HAP-1 (cell line): Measurements from ENCODE around the gene HDAC4.

Experiments
- DNase-seq, 2 experiments: peaks; one replicate each; pipeline ENCODE4 v3.0.0-alpha.2; 2016 to 2020; ENCODE audit warnings: low spot score in 2 of 2
- H3K27me3 ChIP-seq: fragments of 250-450 bp; sonication (Bioruptor Pico); 2 replicates; pipeline ENCODE4 v1.5.1; 2020; ENCODE audit warnings: low read depth, mild to moderate bottlenecking, moderate library complexity
- H3K36me3 ChIP-seq: fragments of 250-450 bp; sonication (Bioruptor Pico); replicated peaks from 2 replicates; pipeline ENCODE4 v1.5.1; 2020; ENCODE audit warnings: mild to moderate bottlenecking
- H3K4me1 ChIP-seq: fragments of 250-450 bp; sonication (Bioruptor Pico); 2 replicates; pipeline ENCODE4 v1.5.1; 2020; ENCODE audit warnings: mild to moderate bottlenecking
- H3K4me3 ChIP-seq: fragments of 250-450 bp; sonication (Bioruptor Pico); 2 replicates; pipeline ENCODE4 v1.5.1; 2020; ENCODE audit warnings: mild to moderate bottlenecking, moderate library complexity
- H3K9me3 ChIP-seq: fragments of 250-450 bp; sonication (Bioruptor Pico); 2 replicates; pipeline ENCODE4 v1.5.1; 2020; ENCODE audit warnings: mild to moderate bottlenecking, moderate library complexity
- in situ Hi-C: fragments of 300-500 bp; cut with MboI; formaldehyde crosslinking; loops from 3 replicates; pipeline ENCODE4 v1.14.3; 2020; ENCODE audit warnings: low sequenced_read_pairs, inconsistent platforms, mixed read lengths

HDAC4 gene

GRCh38 chr2:239259603-239260298, 141.1 kb downstream of the HDAC4 start:
- no peak overlapping the region for H3K4me3 ChIP-seq
- DNase-seq = no peak
- no peaks in the 10 kb centered on the region for H3K27me3 ChIP-seq
- no peaks in the 10 kb centered on the region for H3K4me1 ChIP-seq
- H3K36me3 ChIP-seq = no peaks in the 10 kb centered on the region
- in situ Hi-C loops = no loop called here
- peaks cover 4% of the 10 kb centered on the region; the same call in 1 of the 2 replicates for H3K9me3 ChIP-seq

- Histone ChIP-seq H3K9me3 (peaks cover 4% of the 10 kb centered on the region; the same call in 1 of the 2 replicates), H3K4me1 (no peaks in the 10 kb centered on the region), H3K27me3 (no peaks in the 10 kb centered on the region), H3K4me3 (no peak overlapping the region), H3K36me3 (no peaks in the 10 kb centered on the region)
- DNase-seq = no peak
- in situ Hi-C loops = no loop called here
Observed at GRCh38 chr2:239259173-239259572, 141.6 kb downstream of the HDAC4 start.

DNA sequence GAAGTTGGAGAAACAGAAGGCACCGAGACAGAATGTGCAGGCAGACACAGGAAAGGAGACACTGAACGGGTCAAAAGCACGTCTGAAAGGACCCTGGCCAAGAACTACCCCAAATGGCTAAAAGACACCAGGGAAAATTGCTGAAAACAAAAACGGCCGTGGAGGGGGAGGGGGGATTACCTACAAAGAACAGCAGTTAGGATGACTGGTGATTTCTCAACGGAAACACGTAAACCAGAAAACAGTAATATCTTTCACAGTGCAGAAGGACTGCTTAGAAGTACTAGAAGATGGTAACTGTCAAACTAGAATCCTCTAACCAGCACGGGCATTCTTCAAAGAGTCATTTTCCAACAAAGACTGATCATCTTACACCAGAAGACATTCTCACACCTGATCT, 142.6 kb downstream of the HDAC4 start:
- Histone ChIP-seq H3K4me3 (no peak overlapping the region), H3K9me3 (peaks cover 4% of the 10 kb centered on the region; the same call in 1 of the 2 replicates), H3K27me3 (no peaks in the 10 kb centered on the region), H3K4me1 (no peaks in the 10 kb centered on the region), H3K36me3 (no peaks in the 10 kb centered on the region)
- no peak for DNase-seq
- in situ Hi-C loops = no loop called here

GRCh38 chr2:239257511-239257937, 143.3 kb downstream of the HDAC4 start:
- in situ Hi-C loops = no loop called here
- H3K36me3 ChIP-seq = no peaks in the 10 kb centered on the region
- DNase-seq = no peak

GRCh38 chr2:239256350-239256743, 144.5 kb downstream of the HDAC4 start:
- no peaks in the 10 kb centered on the region for H3K27me3 ChIP-seq
- in situ Hi-C loops = no loop called here
- peaks cover 4% of the 10 kb centered on the region; the same call in 1 of the 2 replicates for H3K9me3 ChIP-seq
- no peaks in the 10 kb centered on the region for H3K4me1 ChIP-seq
- no peak overlapping the region for H3K4me3 ChIP-seq
- no peaks in the 10 kb centered on the region for H3K36me3 ChIP-seq
- no peak for DNase-seq

More at GRCh38 chr2:239257511-239257937, 143.3 kb downstream of the HDAC4 start:
- no peaks in the 10 kb centered on the region for H3K4me1 ChIP-seq
- no peak overlapping the region for H3K4me3 ChIP-seq
- H3K9me3 ChIP-seq = peaks cover 4% of the 10 kb centered on the region; the same call in 1 of the 2 replicates
- H3K27me3 ChIP-seq = no peaks in the 10 kb centered on the region

DNA sequence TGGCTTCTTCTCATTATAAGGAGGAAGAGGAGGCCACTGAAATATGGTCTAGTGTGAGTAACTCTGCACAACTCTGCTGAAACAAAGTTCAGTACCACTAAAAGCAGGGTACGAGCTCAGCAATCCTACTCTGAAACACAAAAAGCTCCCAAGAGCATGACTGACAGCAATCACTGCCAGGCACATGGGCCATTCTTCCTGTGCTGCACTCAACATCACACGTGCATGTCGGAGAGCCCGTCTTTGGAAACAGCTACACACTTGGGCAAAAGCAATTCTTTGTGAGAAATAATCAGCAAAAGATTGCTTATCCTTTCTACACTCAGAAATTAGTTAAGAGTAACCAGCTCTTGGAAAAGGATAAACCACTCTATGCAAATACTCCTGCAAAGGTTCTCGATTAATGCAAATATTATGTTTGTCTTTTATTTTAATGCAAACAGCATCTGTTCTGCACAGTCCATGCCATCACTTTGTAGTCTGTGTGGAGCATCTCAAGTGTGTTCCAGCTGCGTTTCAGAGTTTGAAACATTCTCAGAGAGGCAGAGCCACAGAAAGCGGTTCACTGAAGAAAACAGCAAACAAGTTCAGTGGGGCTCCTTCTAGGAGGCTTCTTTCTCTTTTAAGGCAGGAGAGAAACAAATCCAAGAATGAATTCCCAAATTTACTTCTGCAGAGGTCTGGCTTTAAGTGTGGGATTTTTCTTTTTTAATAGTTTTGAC, 145.0 kb downstream of the HDAC4 start:
- no peaks in the 10 kb centered on the region for H3K36me3 ChIP-seq
- H3K4me3 ChIP-seq = no peak overlapping the region
- peaks cover 4% of the 10 kb centered on the region; the same call in 1 of the 2 replicates for H3K9me3 ChIP-seq
- in situ Hi-C loops = no loop called here
- no peaks in the 10 kb centered on the region for H3K27me3 ChIP-seq
- H3K4me1 ChIP-seq = no peaks in the 10 kb centered on the region
- no peak for DNase-seq

DNA sequence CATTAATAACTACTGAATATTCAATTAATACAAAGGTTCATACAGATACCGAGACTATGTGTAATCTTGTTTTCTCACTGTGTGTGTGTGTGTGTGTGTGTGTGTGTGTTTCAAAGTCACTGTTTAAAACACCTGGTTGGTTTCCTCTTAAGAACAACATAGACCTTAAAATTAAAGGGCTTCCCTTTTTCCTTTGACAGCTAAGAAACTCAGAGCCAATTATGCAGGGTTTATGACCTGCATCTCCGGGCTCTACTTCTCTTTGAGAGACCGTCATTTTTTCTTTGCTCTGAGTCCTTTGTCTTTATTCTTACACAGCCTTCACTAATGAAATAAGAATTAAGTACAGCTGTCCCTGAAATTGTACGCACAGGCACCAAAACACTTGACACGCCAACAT, 145.6 kb downstream of the HDAC4 start:
- no peaks in the 10 kb centered on the region for H3K27me3 ChIP-seq
- no peak for DNase-seq
- peaks cover 4% of the 10 kb centered on the region; the same call in 1 of the 2 replicates for H3K9me3 ChIP-seq
- H3K4me1 ChIP-seq = no peaks in the 10 kb centered on the region
- no peak overlapping the region for H3K4me3 ChIP-seq
- in situ Hi-C loops = no loop called here
- H3K36me3 ChIP-seq = no peaks in the 10 kb centered on the region

DNA sequence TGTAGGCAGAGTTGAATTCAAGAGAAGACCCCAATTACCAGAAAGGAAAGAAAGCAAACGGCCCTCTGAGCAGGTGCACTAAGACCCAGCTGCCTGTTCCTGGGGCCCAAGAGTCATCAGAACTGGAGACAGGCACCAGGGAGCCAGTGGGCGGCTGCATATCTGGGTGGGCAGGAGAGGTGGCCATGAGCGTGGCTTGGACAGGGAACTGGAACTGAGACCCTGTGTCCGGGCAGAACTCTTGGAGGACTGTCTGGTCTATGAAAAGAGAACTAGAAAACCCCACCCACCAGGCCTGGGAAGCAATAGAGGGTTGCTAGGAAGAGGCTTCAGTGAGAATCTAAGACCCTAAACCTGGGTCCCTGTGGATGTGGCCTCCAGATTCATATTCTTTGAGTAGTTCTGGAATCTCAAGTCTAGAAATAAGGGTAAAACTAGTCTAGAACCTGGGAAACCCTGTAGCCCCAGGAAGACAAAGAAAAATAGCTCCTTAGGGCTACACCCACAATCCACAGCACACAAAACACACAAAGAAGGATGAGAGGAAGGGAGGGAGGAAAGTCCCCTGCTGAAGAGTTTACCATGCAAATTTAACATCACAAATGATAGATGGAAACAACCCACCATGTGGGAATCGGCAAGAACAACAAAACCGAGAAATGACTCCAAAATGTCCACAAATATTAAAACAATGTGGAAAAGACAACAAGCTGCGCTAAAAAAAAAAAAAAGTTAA, 147.0 kb downstream of the HDAC4 start:
- H3K9me3 ChIP-seq = peaks cover 4% of the 10 kb centered on the region; the same call in 1 of the 2 replicates
- in situ Hi-C loops = no loop called here
- DNase-seq = no peak
- no peaks in the 10 kb centered on the region for H3K36me3 ChIP-seq
- no peaks in the 10 kb centered on the region for H3K4me1 ChIP-seq
- no peaks in the 10 kb centered on the region for H3K27me3 ChIP-seq
- no peak overlapping the region for H3K4me3 ChIP-seq

DNA sequence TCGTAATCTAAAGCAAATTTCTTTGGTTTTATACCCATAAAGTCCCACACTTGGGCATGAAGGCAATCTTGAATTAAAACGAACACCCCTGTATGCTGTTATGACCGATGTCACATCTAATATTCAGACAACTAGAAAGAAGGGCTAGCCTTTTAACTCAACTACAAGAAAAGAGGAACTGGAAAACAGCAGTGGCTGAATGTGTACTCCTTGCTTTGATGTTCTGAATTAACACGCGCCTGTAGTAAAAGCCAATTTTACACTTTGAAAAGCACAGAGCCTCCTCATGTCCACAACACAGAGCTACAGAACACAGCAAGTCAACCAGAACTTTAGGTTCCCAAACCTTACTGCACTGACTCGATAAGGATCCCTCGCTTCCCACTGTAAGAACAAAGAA, 147.6 kb downstream of the HDAC4 start:
- DNase-seq = no peak
- no peaks in the 10 kb centered on the region for H3K4me1 ChIP-seq

DNA sequence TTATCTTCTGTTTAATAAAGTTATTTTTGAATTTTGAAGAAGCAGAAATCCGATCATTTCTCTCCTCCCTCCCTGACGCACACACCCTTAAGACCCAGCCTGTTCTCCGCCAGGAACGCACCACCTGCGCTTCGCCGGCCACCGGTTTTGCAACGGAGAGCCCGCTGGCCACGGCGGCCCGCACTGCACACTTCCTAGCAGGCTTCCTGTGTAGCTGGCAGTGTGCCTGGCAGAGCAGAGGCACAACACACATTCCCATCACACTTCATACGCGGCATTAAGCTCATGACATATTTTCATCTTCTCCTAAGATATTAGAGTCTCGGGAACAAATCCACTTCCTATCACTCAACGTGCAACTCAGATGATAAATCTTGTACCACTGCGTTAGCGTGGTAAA, 148.0 kb downstream of the HDAC4 start:
- DNase-seq = no peak
- H3K27me3 ChIP-seq = no peaks in the 10 kb centered on the region
- no peaks in the 10 kb centered on the region for H3K4me1 ChIP-seq
- H3K9me3 ChIP-seq = peaks cover 3% of the 10 kb centered on the region; the same call in 1 of the 2 replicates
- in situ Hi-C loops = no loop called here
- no peaks in the 10 kb centered on the region for H3K36me3 ChIP-seq
- H3K4me3 ChIP-seq = no peak overlapping the region

More for the DNA sequence above, 147.6 kb downstream of the HDAC4 start:
- no peaks in the 10 kb centered on the region for H3K27me3 ChIP-seq
- H3K36me3 ChIP-seq = no peaks in the 10 kb centered on the region
- in situ Hi-C loops = no loop called here
- H3K9me3 ChIP-seq = peaks cover 4% of the 10 kb centered on the region; the same call in 1 of the 2 replicates
- H3K4me3 ChIP-seq = no peak overlapping the region

GRCh38 chr2:239252393-239252792, 148.4 kb downstream of the HDAC4 start:
- Histone ChIP-seq H3K4me3 (no peak overlapping the region), H3K9me3 (no peaks in the 10 kb centered on the region), H3K4me1 (no peaks in the 10 kb centered on the region), H3K36me3 (no peaks in the 10 kb centered on the region), H3K27me3 (no peaks in the 10 kb centered on the region)
- no peak for DNase-seq
- in situ Hi-C loops = no loop called here

GRCh38 chr2:239251971-239252370, 148.8 kb downstream of the HDAC4 start:
- H3K4me3 ChIP-seq = no peak overlapping the region
- no peak for DNase-seq
- no peaks in the 10 kb centered on the region for H3K4me1 ChIP-seq
- in situ Hi-C loops = no loop called here
- H3K27me3 ChIP-seq = no peaks in the 10 kb centered on the region
- H3K36me3 ChIP-seq = no peaks in the 10 kb centered on the region
- H3K9me3 ChIP-seq = no peaks in the 10 kb centered on the region

- no peaks in the 10 kb centered on the region for H3K9me3 ChIP-seq
- no peaks in the 10 kb centered on the region for H3K4me1 ChIP-seq
- no peak overlapping the region for H3K4me3 ChIP-seq
- H3K27me3 ChIP-seq = no peaks in the 10 kb centered on the region
- in situ Hi-C loops = no loop called here
- DNase-seq = no peak
- H3K36me3 ChIP-seq = no peaks in the 10 kb centered on the region
Observed at GRCh38 chr2:239250216-239251081, 150.4 kb downstream of the HDAC4 start.
